GM23338 (cell line): Measurements from ENCODE around the gene UQCRFS1. TPM values are rescaled to one million over a fixed set of nuclear protein-coding genes. Genes with fewer than 3 reads are reported as not detected.

Experiments used
- ATAC-seq: fragments of 200-7000 bp; cut with Tn5 transposase; 3 replicates; pipeline ENCODE4 v1.9.1; 2020
- DNase-seq: peaks from one replicate; pipeline ENCODE4 v3.0.0-alpha.2; 2015; ENCODE audit warnings: low spot score
- H2AFZ ChIP-seq: fragments of 200-600 bp; sonication (generic); 2 replicates; pipeline ENCODE4 v1.8.0; 2016; ENCODE audit warnings: antibody characterized with exemption, mild to moderate bottlenecking, moderate library complexity
- H3F3A ChIP-seq: fragments of 200-600 bp; sonication (generic); replicated peaks from 2 replicates; pipeline ENCODE4 v1.8.0; 2017; ENCODE audit warnings: antibody characterized with exemption, mixed run types, low read depth
- H3K27ac ChIP-seq: fragments of 200-600 bp; sonication (generic); 2 replicates; pipeline ENCODE4 v1.6.1; 2016; ENCODE audit warnings: low read depth
- H3K27me3 ChIP-seq: fragments of 200-600 bp; sonication (generic); 2 replicates; pipeline ENCODE4 v1.8.0; 2016; ENCODE audit warnings: mild to moderate bottlenecking, mixed run types, moderate library complexity; ENCODE audit not compliant: insufficient read depth
- H3K36me3 ChIP-seq: fragments of 200-600 bp; sonication (generic); 2 replicates; pipeline ENCODE4 v1.8.0; 2016; ENCODE audit warnings: mild to moderate bottlenecking; ENCODE audit not compliant: insufficient read depth
- H3K4me1 ChIP-seq: fragments of 200-600 bp; sonication (generic); 2 replicates; pipeline ENCODE4 v1.8.0; 2016; ENCODE audit warnings: mild to moderate bottlenecking, moderate library complexity; ENCODE audit not compliant: insufficient read depth
- H3K4me2 ChIP-seq: fragments of 200-600 bp; sonication (generic); 2 replicates; pipeline ENCODE4 v1.7.1; 2017; ENCODE audit warnings: mixed run types
- H3K4me3 ChIP-seq: fragments of 200-600 bp; sonication (generic); 2 replicates; pipeline ENCODE4 v1.6.1; 2016; ENCODE audit warnings: mixed run types
- H3K79me2 ChIP-seq: fragments of 200-600 bp; sonication (generic); replicated peaks from 2 replicates; pipeline ENCODE4 v1.8.0; 2017; ENCODE audit warnings: mild to moderate bottlenecking; ENCODE audit not compliant: insufficient read depth
- H3K9me2 ChIP-seq: fragments of 200-600 bp; sonication (generic); 2 replicates; pipeline ENCODE4 v1.8.0; 2017; ENCODE audit not compliant: insufficient read depth
- H4K20me1 ChIP-seq: fragments of 200-600 bp; sonication (generic); replicated peaks from 2 replicates; pipeline ENCODE4 v1.8.0; 2017; ENCODE audit warnings: mild to moderate bottlenecking; ENCODE audit not compliant: insufficient read depth
- H3K27ac Mint-ChIP-seq: 2 replicates; pipeline ENCODE4 v1.8.0; 2020; ENCODE audit warnings: inconsistent platforms, mild to moderate bottlenecking, moderate library complexity, mixed read lengths
- H3K27me3 Mint-ChIP-seq: 3 replicates; pipeline ENCODE4 v1.8.0; 2022; ENCODE audit warnings: low read depth, mild to moderate bottlenecking, moderate library complexity, mixed read lengths, inconsistent platforms; ENCODE audit not compliant: insufficient read depth, poor library complexity
- H3K36me3 Mint-ChIP-seq: 3 replicates; pipeline ENCODE4 v1.8.0; 2021; ENCODE audit warnings: low read depth, mild to moderate bottlenecking, inconsistent platforms, moderate library complexity, mixed read lengths
- H3K4me1 Mint-ChIP-seq: 3 replicates; pipeline ENCODE4 v1.8.0; 2020; ENCODE audit warnings: mild to moderate bottlenecking, inconsistent platforms, mixed read lengths
- H3K4me3 Mint-ChIP-seq: 3 replicates; pipeline ENCODE4 v1.8.0; 2021; ENCODE audit warnings: moderate library complexity, mild to moderate bottlenecking, inconsistent platforms, mixed read lengths
- H3K9me3 Mint-ChIP-seq: 3 replicates; pipeline ENCODE4 v1.8.0; 2020; ENCODE audit warnings: moderate library complexity, mild to moderate bottlenecking, inconsistent platforms, mixed read lengths
- CTCF ChIP-seq, 2 experiments: fragments of 200-600 bp in 1 of 2; sonication (generic) in 1 of 2; conservative IDR thresholded peaks; 2 replicates each; pipeline versions ENCODE4 v1.5.1 to v1.6.1; 2016 to 2017; ENCODE audit warnings: antibody characterized with exemption in 2 of 2, low read depth in 2 of 2, mild to moderate bottlenecking in 2 of 2, moderate library complexity in 1 of 2
- EZH2phosphoT487 ChIP-seq: fragments of 200-600 bp; sonication (generic); IDR thresholded peaks from one replicate; pipeline ENCODE4 v1.8.1; 2018; ENCODE audit warnings: antibody characterized with exemption; ENCODE audit not compliant: unreplicated experiment
- JUNB ChIP-seq: IDR thresholded peaks from one replicate; pipeline ENCODE4 v1.6.1; 2016; ENCODE audit warnings: antibody characterized with exemption; ENCODE audit not compliant: unreplicated experiment
- NANOG ChIP-seq: IDR thresholded peaks from 2 replicates; pipeline ENCODE4 v1.6.1; 2016; ENCODE audit warnings: antibody characterized with exemption, borderline replicate concordance
- POLR2AphosphoS5 ChIP-seq: IDR thresholded peaks from 2 replicates; pipeline ENCODE4 v1.6.1; 2016; ENCODE audit warnings: antibody characterized with exemption, low read depth
- REST ChIP-seq: IDR thresholded peaks from one replicate; pipeline ENCODE4 v1.6.1; 2018; ENCODE audit warnings: antibody characterized with exemption; ENCODE audit not compliant: unreplicated experiment
- ZNF331 ChIP-seq: fragments of 250-450 bp; sonication (Bioruptor Pico); IDR thresholded peaks from 2 replicates; pipeline ENCODE4 v1.5.0; 2020; ENCODE audit warnings: low read depth, mild to moderate bottlenecking, moderate library complexity
- ZNF462 ChIP-seq: fragments of 250-450 bp; sonication (Bioruptor Pico); IDR thresholded peaks from 2 replicates; pipeline ENCODE4 v1.5.0; 2020; ENCODE audit warnings: mild to moderate bottlenecking, moderate library complexity
- polyA plus RNA-seq: library from polyadenylated mRNA; unstranded; fragments of >200 nt; fragmentation: Nextera tagmentation; extraction: Ambion mirVana; gene quantifications from 2 replicates; pipeline ENCODE4 v1.2.1, GENCODE V29; 2016
- total RNA-seq: library from RNA; depleted of rRNA; stranded (reverse); fragments of >200 nt; shearing (Covaris generic); gene quantifications from 2 replicates; pipeline ENCODE4 v1.2.3, GENCODE V29; 2014
- TF ChIP-seq, protein P1 (sequence below): IDR thresholded peaks from 2 replicates; pipeline ENCODE4 v1.6.1; 2016; ENCODE audit warnings: antibody characterized with exemption

The UQCRFS1 gene
- total and polyA plus RNA-seq, 2 experiments from 2014 or later: 49.4 to 57.6 TPM

- Mint-ChIP-seq H3K27ac (no peak overlapping the region), H3K36me3 (no peaks in the 10 kb centered on the region; the same call in 2 of the 3 replicates), H3K4me1 (peaks cover 25% of the 10 kb centered on the region), H3K9me3 (peaks cover 6% of the 10 kb centered on the region; the same call in 1 of the 3 replicates), H3K4me3 (no peak overlapping the region), H3K27me3 (peaks cover 5% of the 10 kb centered on the region)
- DNase-seq (peak; percentile 23), ATAC-seq (peak; percentile 69)
- peaks cover 6% of the 10 kb centered on the region; the same call in 1 of the 2 replicates for H3K27me3 ChIP-seq
- peak overlapping the region; percentile 25; the same call in 1 of the 2 replicates for H3K4me2 ChIP-seq
- H3K36me3 ChIP-seq: no peaks in the 10 kb centered on the region
- H3K4me3 ChIP-seq: no peak overlapping the region; the same call in 1 of the 2 replicates
- no peaks in the 10 kb centered on the region for H3K79me2 ChIP-seq
- no peak overlapping the region for H3K27ac ChIP-seq
- no peaks in the 10 kb centered on the region for H4K20me1 ChIP-seq
- H2AFZ ChIP-seq: no peak overlapping the region
- no peaks in the 10 kb centered on the region for H3F3A ChIP-seq
- no peak for TF ChIP-seq JUNB
- no peak for TF ChIP-seq ZNF462
- no peak for TF ChIP-seq ZNF331 (CRISPR knock-in tag)
- H3K9me2 ChIP-seq: no peaks in the 10 kb centered on the region
- peaks cover 14% of the 10 kb centered on the region; the same call in 1 of the 2 replicates for H3K4me1 ChIP-seq
These were observed 50.3 kb downstream of the UQCRFS1 start for GRCh38 chr19:29162694-29163093.

DNA sequence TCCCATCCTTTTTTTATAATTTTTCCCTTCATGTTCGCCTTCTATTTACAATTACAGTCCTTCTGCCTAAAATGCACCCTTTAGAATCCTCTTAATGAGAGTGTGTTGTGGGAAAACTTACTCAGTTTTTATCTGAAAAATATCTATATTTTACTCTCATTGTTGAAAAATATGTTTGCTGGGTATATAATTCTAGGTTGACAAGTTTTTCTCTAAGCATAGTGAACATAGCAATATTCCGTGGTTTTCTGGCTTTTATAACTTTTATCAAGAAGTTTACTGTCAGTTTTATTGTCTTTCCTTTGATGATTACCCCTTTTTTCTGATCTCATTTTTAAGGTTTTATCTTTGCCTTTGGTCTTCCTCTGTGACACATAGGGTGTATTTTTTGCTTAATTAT lies 57.3 kb downstream of the UQCRFS1 start:
- Histone ChIP-seq H4K20me1 (no peaks in the 10 kb centered on the region), H3K27ac (no peak overlapping the region), H3K79me2 (no peaks in the 10 kb centered on the region), H3F3A (no peaks in the 10 kb centered on the region), H3K4me2 (no peak overlapping the region), H3K36me3 (no peaks in the 10 kb centered on the region), H3K9me2 (no peaks in the 10 kb centered on the region), H3K4me3 (no peak overlapping the region), H2AFZ (no peak overlapping the region), H3K4me1 (no peaks in the 10 kb centered on the region), H3K27me3 (no peaks in the 10 kb centered on the region)
- Mint-ChIP-seq H3K9me3 (peaks cover 18% of the 10 kb centered on the region), H3K4me3 (no peak overlapping the region), H3K27ac (no peak overlapping the region), H3K4me1 (no peaks in the 10 kb centered on the region; the same call in 2 of the 3 replicates), H3K27me3 (peaks cover 2% of the 10 kb centered on the region), H3K36me3 (no peaks in the 10 kb centered on the region; the same call in 1 of the 3 replicates)
- DNase-seq (no peak), ATAC-seq (no peak)
- TF ChIP-seq, protein P1, sequence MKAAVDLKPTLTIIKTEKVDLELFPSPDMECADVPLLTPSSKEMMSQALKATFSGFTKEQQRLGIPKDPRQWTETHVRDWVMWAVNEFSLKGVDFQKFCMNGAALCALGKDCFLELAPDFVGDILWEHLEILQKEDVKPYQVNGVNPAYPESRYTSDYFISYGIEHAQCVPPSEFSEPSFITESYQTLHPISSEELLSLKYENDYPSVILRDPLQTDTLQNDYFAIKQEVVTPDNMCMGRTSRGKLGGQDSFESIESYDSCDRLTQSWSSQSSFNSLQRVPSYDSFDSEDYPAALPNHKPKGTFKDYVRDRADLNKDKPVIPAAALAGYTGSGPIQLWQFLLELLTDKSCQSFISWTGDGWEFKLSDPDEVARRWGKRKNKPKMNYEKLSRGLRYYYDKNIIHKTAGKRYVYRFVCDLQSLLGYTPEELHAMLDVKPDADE: no peak
- TF ChIP-seq JUNB: no peak
- TF ChIP-seq ZNF331 (CRISPR knock-in tag): no peak
- TF ChIP-seq EZH2phosphoT487: no peak
- TF ChIP-seq POLR2AphosphoS5: no peak
- no peak for TF ChIP-seq NANOG
- no peak for TF ChIP-seq CTCF (conservative IDR thresholded peaks at IDR 0.05; ENCODE audit: low read depth in 2 of 2)
- TF ChIP-seq REST: no peak
